HG03060 (cell line): Measurements from ENCODE around the gene RPRD2.
A peak's percentile ranks its signal among the peaks of the same experiment; 100 is the strongest.

Source experiments
- ATAC-seq: cut with Tn5 transposase; IDR thresholded peaks from one replicate; pipeline ENCODE4 v1.9.1; 2021; ENCODE audit warnings: low read depth, moderate number of reproducible peaks; ENCODE audit not compliant: unreplicated experiment

Gene RPRD2

DNA sequence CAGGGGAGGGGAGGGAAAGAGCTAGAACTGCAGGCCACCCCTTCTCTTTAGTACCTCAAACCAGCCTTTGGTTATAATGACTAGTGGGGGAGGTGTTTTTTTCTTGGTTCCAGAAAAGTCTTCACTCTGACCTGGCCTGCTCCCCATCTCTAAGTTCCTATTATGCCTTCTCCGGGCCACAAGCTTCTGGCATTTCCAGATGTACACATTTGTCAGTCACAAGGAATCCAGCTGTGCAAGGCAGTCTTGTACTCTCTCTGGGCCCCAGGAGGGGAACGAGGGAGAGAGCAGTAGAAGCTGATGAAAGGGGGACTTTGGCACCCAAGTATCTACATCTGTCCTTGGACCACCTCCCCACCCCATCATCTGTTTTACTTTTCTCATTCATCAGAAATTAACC, 148.9 kb downstream of the RPRD2 start:
- ATAC-seq, result no peak

DNA sequence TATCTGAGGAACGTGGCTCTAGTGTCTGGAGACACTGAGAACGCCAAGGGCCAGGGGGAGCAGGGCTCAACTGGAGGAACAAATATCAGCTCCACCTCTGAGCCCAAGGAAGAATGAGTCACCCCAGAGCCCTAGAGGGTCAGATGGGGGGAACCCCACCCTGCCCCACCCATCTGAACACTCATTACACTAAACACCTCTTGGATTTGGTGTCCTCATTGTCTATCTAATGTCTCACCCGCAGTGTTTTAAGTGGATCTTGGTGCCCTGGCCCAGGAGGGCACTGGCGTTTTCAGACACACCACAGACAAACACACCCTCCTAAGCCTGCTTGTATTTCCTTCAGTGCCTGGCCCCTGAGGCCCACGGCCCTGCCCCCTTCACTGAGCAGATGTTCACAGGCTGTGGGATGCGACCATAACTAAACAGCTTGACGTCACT, 149.4 kb downstream of the RPRD2 start:
- ATAC-seq, result no peak

DNA sequence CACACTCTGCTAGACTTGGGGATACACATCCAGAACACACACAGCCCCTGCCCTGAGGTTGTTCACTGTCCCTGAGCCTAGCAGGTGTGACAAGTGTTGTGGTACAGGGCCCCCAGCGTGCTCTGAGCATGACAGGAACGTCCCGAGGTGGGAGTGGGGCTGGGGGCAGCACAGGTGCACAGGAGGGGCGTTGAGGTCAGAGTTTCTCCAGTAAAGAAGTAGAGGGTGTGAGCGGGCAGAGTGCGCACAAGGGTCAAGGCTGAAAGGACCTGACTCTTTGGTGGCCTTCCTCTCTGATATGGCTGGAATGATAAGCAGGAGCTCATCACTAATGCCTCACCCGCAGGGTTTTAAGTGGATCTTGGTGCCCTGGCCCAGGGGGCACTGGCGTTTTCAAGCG, 150.3 kb downstream of the RPRD2 start:
- ATAC-seq, result no peak

DNA sequence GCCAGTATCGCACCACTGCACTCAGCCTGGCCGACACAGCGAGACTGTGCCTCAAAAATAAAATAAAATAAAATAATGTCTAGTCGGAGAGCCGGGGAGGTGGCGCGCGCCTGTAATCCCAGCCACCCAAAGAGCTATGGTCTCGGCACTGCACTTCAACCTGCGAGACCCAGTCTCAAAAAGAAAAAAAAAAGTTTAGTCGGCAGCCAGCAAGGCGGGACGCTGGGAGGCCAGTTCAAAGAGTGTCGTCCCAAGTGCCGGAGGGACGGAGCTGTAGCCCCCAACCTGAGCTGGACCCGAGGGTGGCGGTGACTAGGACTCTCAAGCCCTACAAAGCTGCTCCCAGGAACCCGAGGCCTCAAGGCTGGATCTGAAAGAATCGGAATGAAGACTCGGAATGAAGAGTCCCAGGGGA, 151.0 kb downstream of the RPRD2 start:
- no peak for ATAC-seq

DNA sequence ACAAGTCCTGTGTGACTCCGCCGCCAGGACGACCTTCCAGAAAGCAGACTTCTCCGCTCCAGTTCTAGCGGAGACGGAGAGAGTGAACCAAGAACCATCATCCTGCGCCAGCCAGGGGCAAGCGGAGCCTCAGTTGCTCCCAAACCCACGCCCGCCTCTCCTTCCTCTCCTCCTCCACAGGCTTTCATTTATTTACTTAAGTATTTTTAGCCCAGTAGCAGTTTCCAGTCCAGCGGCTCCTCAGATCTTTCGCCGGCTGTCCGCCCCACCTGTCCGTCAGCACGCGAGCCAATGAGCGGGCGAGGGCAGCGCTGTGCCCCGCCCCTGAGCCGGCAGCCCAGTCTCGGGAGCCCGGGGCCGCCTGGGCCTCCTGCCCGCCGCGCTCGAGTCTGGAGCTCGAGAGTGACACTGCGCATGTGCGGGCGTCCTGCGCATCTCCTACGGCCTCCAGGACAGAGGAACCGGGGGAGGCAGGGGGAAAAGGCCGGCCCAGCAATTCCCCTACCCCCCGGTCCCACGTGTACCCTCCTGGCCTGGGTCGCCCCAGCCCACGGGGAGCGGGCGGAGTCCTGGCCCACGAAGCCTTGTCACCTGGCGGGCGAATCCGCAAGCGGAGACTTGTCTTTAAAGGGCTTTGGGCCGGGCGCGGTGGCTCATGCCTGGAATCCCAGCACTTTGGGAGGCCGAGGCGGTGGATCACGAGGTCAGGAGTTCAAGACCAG, 151.5 kb downstream of the RPRD2 start, which contains the start of gene FALEC:
FALEC (plus strand) TSS at position 425 of the 722 bp plus-strand sequence.
- ATAC-seq, result peak; percentile 87

DNA sequence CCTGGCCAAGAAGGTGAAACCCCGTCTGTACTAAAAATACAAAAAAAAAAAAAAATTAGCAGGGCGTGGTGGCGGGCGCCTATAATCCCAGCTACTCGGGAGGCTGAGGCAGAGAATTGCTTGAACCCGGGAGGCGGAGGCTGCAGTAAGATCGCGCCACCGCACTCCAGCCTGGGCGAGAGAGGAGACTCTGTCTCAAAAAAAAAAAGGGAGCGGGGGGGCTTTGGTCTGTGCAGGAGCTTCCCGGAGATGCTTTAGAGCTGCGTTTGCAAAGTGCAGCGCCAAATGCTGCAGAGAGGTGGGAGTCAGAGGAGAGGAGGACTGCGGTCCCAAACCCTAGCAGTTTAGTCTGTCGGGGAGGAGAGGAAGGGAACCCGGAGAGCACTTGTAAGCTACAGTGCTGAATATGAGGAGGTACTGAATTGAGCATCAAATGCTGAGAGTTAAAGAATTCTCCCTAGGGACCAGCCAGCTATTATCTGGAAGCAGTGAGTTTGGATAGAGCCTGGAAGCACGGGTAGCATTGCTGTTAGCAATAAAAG, 152.2 kb downstream of the RPRD2 start:
- no peak for ATAC-seq

DNA sequence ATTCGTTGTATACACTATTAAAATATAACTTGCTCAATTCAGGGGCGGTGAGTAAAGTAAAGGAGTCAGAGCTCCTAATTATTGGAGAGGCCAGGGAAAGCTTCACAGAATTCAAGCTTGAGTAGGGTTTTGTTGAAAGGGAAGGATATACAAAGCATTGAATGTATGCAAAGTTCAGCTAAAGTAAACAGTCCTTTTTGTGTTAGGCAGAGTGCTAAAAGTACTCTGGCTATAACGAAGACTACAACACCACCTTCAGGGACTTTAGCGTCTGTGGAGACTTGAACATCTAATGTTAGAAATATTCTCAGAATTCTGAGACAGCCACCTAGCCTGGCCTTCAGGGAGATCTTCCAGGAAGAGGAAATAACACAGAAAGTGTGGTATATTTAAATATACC, 152.7 kb downstream of the RPRD2 start:
- no peak for ATAC-seq

DNA sequence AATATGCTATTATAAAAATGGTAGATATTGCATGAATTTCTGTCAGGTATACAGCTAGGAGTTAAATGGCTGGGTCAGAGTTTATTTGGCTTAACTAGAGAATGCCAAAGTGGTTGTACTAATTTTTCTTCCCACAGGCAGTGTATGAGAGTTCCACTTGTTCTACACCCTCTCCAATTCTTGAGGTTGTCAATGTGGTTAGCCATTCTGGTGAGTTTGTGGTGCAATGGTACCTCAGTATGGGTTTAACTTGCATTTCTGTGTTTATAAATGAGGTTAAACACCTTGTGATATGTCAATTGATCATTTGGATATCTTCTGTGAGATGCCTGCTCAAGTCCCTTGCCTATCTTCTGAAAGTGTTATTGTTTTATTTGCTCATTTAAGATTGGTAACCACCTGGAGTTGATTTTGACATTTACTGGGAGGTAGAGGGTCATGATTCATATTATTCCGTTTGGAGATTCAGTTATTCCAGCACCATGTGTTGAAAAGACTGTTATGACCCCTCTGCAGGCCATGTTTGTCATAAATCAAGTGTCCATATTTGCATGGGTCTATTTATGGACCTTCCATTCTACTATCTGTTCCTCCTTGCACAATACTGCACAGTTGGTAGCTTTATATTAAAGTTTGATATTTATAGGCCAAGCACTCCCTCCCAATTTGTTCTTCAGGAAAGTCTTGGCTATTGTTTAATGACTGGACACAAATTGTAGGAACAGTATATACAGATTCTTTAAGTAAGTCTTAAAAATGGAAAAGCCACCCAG, 157.4 kb downstream of the RPRD2 start:
- no peak for ATAC-seq

DNA sequence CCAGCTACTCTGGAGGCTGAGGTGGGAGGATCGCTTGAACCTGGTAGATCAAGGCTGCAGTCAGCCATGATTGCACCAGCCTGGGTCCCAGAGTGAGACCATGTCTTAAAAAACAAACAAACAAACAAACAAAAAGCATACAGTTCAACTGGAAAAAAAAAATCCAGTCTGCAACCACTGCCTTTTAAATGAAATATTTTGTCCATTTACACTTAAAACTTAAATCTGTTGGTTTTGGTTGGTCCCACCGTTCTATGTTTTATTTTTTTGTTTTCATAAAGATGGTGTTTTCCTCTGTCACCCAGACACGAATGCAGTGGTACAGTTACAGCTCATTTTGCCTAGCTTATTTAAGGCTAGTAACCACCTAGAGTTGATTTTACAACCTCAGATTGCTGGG, 161.4 kb downstream of the RPRD2 start:
- ATAC-seq, result no peak
